Measurements from ENCODE around the gene CYP2W1. TPM values are rescaled to one million over a fixed set of nuclear protein-coding genes. Genes with fewer than 3 reads are reported as not detected.
"Not testable (repeated sequence)": the region's sequence is repeated elsewhere in the genome, so short reads cannot be mapped to it uniquely, and the experiment has no call there.

The CYP2W1 gene
- total RNA-seq, 1 experiment from 2014 or later, result not detected

DNA sequence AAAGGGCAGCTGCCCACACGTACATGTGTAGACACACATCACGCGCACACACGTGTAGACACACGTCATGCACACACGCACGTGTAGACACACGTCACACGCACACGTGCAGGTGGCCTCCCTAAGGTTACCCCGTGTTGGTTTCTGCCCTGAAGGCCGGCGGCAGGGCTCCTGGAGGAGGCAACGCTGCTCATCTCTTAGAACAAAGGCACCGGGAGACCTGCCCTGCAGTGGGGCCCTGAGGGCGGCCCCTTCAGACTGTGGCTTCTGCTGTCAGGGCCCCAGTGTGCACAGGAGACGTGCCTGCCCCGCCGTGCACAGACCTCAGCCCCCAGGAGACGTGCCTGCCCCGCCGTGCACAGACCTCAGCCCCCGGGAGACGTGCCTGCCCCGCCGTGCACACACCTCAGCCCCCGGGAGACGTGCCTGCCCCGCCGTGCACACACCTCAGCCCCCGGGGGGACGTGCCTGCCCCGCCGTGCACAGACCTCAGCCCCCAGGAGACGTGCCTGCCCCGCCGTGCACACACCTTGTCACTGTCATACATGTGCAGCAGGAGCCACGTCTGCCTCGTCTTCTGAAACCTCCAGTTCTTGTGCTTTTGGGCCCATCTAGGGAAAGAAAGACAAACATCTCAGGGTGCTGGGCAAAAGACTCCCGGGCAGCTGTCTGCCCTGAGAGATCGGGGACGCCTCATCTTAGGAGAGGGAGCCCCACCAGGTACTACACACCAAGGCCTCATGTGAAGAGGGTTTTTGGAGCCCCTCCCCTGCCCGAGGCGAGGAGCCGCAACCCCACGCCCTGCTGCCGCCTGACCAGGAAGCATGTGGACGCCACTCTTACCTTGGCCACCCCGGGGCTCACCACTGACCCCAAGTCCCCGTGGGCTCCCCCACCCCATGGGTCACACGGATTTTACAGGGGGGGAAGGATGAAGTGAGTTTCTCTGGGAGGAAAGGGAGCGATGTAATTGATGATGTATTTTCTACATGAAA is 17.3 kb downstream of the CYP2W1 start (continued):
- no peak for TF ChIP-seq MAX (IDR thresholded peaks at IDR 0.05)
- no peak for TF ChIP-seq CBX3 (IDR thresholded peaks at IDR 0.05; ENCODE audit: low read depth)
- no peak for TF ChIP-seq CEBPB (IDR thresholded peaks at IDR 0.05; ENCODE audit: low read depth)
- TF ChIP-seq, protein P1, sequence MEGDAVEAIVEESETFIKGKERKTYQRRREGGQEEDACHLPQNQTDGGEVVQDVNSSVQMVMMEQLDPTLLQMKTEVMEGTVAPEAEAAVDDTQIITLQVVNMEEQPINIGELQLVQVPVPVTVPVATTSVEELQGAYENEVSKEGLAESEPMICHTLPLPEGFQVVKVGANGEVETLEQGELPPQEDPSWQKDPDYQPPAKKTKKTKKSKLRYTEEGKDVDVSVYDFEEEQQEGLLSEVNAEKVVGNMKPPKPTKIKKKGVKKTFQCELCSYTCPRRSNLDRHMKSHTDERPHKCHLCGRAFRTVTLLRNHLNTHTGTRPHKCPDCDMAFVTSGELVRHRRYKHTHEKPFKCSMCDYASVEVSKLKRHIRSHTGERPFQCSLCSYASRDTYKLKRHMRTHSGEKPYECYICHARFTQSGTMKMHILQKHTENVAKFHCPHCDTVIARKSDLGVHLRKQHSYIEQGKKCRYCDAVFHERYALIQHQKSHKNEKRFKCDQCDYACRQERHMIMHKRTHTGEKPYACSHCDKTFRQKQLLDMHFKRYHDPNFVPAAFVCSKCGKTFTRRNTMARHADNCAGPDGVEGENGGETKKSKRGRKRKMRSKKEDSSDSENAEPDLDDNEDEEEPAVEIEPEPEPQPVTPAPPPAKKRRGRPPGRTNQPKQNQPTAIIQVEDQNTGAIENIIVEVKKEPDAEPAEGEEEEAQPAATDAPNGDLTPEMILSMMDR (IDR thresholded peaks at IDR 0.05 in 2 of 3, conservative IDR thresholded peaks at IDR 0.05 in 1 of 3; ENCODE audit: borderline replicate concordance in 1 of 3, insufficient read depth in 1 of 3, low read depth in 2 of 3, low read length in 2 of 3), result no peak
- no peak for TF ChIP-seq TCF7L2 (IDR thresholded peaks at IDR 0.05; ENCODE audit: borderline replicate concordance, extremely low read depth, insufficient read depth, insufficient read length)
- TF ChIP-seq POLR2AphosphoS5 (IDR thresholded peaks at IDR 0.05; ENCODE audit: low read depth, low read length), result no peak

DNA sequence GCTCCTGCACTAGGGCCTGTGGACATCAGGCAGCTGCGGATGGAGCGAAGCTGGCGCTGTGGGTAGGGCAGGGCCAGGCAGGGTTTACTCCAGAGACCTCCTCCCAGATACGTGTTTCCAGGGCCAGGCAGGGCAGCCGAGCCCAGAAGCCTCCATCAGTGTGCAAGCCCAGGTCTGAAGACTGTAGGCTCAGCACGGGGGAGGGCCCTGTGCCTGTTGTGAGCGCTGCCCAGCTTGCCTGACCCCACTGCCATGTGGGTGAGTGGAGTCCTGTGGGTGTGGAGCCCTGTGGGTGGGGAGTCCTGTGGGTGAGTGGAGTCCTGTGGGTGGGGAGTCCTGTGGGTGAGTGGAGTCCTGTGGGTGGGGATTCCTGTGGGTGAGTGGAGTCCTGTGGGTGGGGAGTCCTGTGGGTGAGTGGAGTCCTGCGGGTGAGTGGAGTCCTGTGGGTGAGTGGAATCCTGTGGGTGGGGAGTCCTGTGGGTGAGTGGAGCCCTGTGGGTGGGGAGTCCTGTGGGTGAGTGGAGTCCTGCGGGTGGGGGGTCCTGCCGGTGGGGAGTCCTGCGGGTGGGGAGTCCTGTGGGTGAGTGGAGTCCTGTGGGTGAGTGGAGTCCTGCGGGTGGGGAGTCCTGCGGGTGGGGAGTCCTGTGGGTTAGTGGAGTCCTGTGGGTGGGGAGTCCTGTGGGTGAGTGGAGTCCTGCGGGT is 18.2 kb downstream of the CYP2W1 start:
- RAD21 ChIA-PET (ENCODE audit: low non-redundant PET in 1 of 2, low total read pairs in 2 of 2, uncharacterized antibody in 2 of 2, unreplicated experiment in 2 of 2); H4K20me1 ChIP-seq (ENCODE audit: insufficient read depth); CTCF ChIA-PET; H3K36me3 ChIP-seq (ENCODE audit: control insufficient read depth in 1 of 2, insufficient read depth in 2 of 2, low read length in 2 of 2); H3K4me2 ChIP-seq (ENCODE audit: low read length); H3K79me2 ChIP-seq (ENCODE audit: insufficient read depth, low read length); H3K4me1 ChIP-seq (ENCODE audit: control insufficient read depth in 1 of 2, insufficient read depth in 2 of 2, low read length in 2 of 2); POLR2A ChIA-PET; H2AFZ ChIP-seq (ENCODE audit: low read depth, low read length, poor library complexity, severe bottlenecking); H3K4me3 ChIP-seq (replicated peaks in 1 of 2; ENCODE audit: low read depth in 1 of 2, low read length in 2 of 2); H3K27ac ChIP-seq (ENCODE audit: low read depth, low read length); H3K27me3 ChIP-seq (ENCODE audit: insufficient read depth, low read length); H3K9me3 ChIP-seq (ENCODE audit: control insufficient read depth in 1 of 2, insufficient read depth in 1 of 2, low read depth in 1 of 2, low read length in 2 of 2); DNase-seq (ENCODE audit: low read depth, low spot score); BruUV-seq (replicated peaks); H3K9me2 ChIP-seq (ENCODE audit: insufficient read depth); intact Hi-C loops (cut with micrococcal nuclease); H3K9ac ChIP-seq (ENCODE audit: low read length): not testable (repeated sequence)
- peak; percentile 62; the same call in 1 of the 2 replicates for ATAC-seq

GRCh38 chr7:1002026-1002425 is 19.0 kb downstream of the CYP2W1 start:
- BruUV-seq (replicated peaks); H3K27me3 ChIP-seq (ENCODE audit: insufficient read depth, low read length); H4K20me1 ChIP-seq (ENCODE audit: insufficient read depth); H3K4me3 ChIP-seq (replicated peaks in 1 of 2; ENCODE audit: low read depth in 1 of 2, low read length in 2 of 2); H3K27ac ChIP-seq (ENCODE audit: low read depth, low read length); POLR2A ChIA-PET; H3K36me3 ChIP-seq (ENCODE audit: control insufficient read depth in 1 of 2, insufficient read depth in 2 of 2, low read length in 2 of 2); DNase-seq (ENCODE audit: low read depth, low spot score); H3K9me3 ChIP-seq (ENCODE audit: control insufficient read depth in 1 of 2, insufficient read depth in 1 of 2, low read depth in 1 of 2, low read length in 2 of 2); RAD21 ChIA-PET (ENCODE audit: low non-redundant PET in 1 of 2, low total read pairs in 2 of 2, uncharacterized antibody in 2 of 2, unreplicated experiment in 2 of 2); ATAC-seq; H3K9ac ChIP-seq (ENCODE audit: low read length); H3K79me2 ChIP-seq (ENCODE audit: insufficient read depth, low read length); intact Hi-C loops (cut with micrococcal nuclease); H3K4me1 ChIP-seq (ENCODE audit: control insufficient read depth in 1 of 2, insufficient read depth in 2 of 2, low read length in 2 of 2); H2AFZ ChIP-seq (ENCODE audit: low read depth, low read length, poor library complexity, severe bottlenecking); H3K9me2 ChIP-seq (ENCODE audit: insufficient read depth); CTCF ChIA-PET; H3K4me2 ChIP-seq (ENCODE audit: low read length): not testable (repeated sequence)

DNA sequence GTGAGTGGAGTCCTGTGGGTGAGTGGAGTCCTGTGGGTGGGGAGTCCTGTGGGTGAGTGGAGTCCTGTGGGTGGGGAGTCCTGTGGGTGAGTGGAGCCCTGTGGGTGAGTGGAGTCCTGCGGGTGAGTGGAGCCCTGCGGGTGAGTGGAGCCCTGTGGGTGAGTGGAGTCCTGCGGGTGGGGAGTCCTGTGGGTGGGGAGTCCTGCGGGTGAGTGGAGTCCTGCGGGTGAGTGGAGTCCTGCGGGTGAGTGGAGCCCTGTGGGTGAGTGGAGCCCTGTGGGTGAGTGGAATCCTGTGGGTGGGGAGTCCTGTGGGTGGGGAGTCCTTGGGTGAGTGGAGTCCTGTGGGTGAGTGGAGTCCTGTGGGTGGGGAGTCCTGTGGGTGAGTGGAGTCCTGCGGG is 19.5 kb downstream of the CYP2W1 start:
- BruUV-seq (replicated peaks); DNase-seq (ENCODE audit: low read depth, low spot score); H3K27me3 ChIP-seq (ENCODE audit: insufficient read depth, low read length); CTCF ChIA-PET; H3K79me2 ChIP-seq (ENCODE audit: insufficient read depth, low read length); intact Hi-C loops (cut with micrococcal nuclease); H2AFZ ChIP-seq (ENCODE audit: low read depth, low read length, poor library complexity, severe bottlenecking); H3K27ac ChIP-seq (ENCODE audit: low read depth, low read length); H3K9me2 ChIP-seq (ENCODE audit: insufficient read depth); H3K9me3 ChIP-seq (ENCODE audit: control insufficient read depth in 1 of 2, insufficient read depth in 1 of 2, low read depth in 1 of 2, low read length in 2 of 2); H4K20me1 ChIP-seq (ENCODE audit: insufficient read depth); RAD21 ChIA-PET (ENCODE audit: low non-redundant PET in 1 of 2, low total read pairs in 2 of 2, uncharacterized antibody in 2 of 2, unreplicated experiment in 2 of 2); H3K4me3 ChIP-seq (replicated peaks in 1 of 2; ENCODE audit: low read depth in 1 of 2, low read length in 2 of 2); H3K36me3 ChIP-seq (ENCODE audit: control insufficient read depth in 1 of 2, insufficient read depth in 2 of 2, low read length in 2 of 2); H3K4me2 ChIP-seq (ENCODE audit: low read length); H3K9ac ChIP-seq (ENCODE audit: low read length); ATAC-seq; POLR2A ChIA-PET; H3K4me1 ChIP-seq (ENCODE audit: control insufficient read depth in 1 of 2, insufficient read depth in 2 of 2, low read length in 2 of 2): not testable (repeated sequence)
